RWPE2 (cell line): Measurements from ENCODE around the gene LRRC61.

Experiments
- ATAC-seq: fragments of 200-7000 bp; cut with Tn5 transposase; 3 replicates; pipeline ENCODE4 v1.9.1; 2021; ENCODE audit warnings: low read depth
- DNase-seq: peaks from one replicate; pipeline ENCODE4 v3.0.0-alpha.2; 2020; ENCODE audit warnings: low spot score
- H3K27ac ChIP-seq: fragments of 450-650 bp; 2 replicates; pipeline ENCODE4 v1.5.1; 2017; ENCODE audit warnings: mild to moderate bottlenecking; ENCODE audit not compliant: poor library complexity, severe bottlenecking
- H3K27me3 ChIP-seq: fragments of 250-450 bp; sonication (Bioruptor Pico); 2 replicates; pipeline ENCODE4 v1.5.1; 2021; ENCODE audit warnings: mild to moderate bottlenecking, moderate library complexity; ENCODE audit not compliant: insufficient read depth, poor library complexity, severe bottlenecking
- H3K36me3 ChIP-seq: fragments of 250-450 bp; sonication (Bioruptor Pico); 2 replicates; pipeline ENCODE4 v1.5.1; 2020; ENCODE audit warnings: low read depth, mild to moderate bottlenecking, moderate library complexity
- H3K4me1 ChIP-seq: fragments of 250-450 bp; sonication (Bioruptor Pico); 2 replicates; pipeline ENCODE4 v1.5.1; 2021; ENCODE audit warnings: mild to moderate bottlenecking, moderate library complexity; ENCODE audit not compliant: insufficient read depth, poor library complexity, severe bottlenecking
- H3K4me3 ChIP-seq: fragments of 250-450 bp; sonication (Bioruptor Pico); 2 replicates; pipeline ENCODE4 v1.5.1; 2021; ENCODE audit warnings: mild to moderate bottlenecking, moderate library complexity; ENCODE audit not compliant: severe bottlenecking
- H3K9me3 ChIP-seq: fragments of 250-450 bp; sonication (Bioruptor Pico); 2 replicates; pipeline ENCODE4 v1.5.1; 2021; ENCODE audit warnings: mild to moderate bottlenecking, moderate library complexity; ENCODE audit not compliant: severe bottlenecking
- CTCF ChIP-seq: fragments of 450-650 bp; IDR thresholded peaks from one replicate; pipeline ENCODE4 v1.5.1; 2017; ENCODE audit warnings: mild to moderate bottlenecking, moderate library complexity; ENCODE audit not compliant: poor library complexity, severe bottlenecking

Gene LRRC61

GRCh38 chr7:150336746-150337145, 13.6 kb downstream of the LRRC61 start:
- H3K36me3 ChIP-seq: no peaks in the 10 kb centered on the region
- no peak for ATAC-seq
- H3K4me3 ChIP-seq: no peak overlapping the region
- DNase-seq: no peak
- no peaks in the 10 kb centered on the region for H3K4me1 ChIP-seq
- TF ChIP-seq CTCF: no peak
- H3K27me3 ChIP-seq: peaks cover 16% of the 10 kb centered on the region
- no peaks in the 10 kb centered on the region for H3K9me3 ChIP-seq
- no peak overlapping the region for H3K27ac ChIP-seq

- no peak for DNase-seq
- Histone ChIP-seq H3K27me3 (peaks cover 20% of the 10 kb centered on the region), H3K4me1 (no peaks in the 10 kb centered on the region), H3K36me3 (no peaks in the 10 kb centered on the region), H3K27ac (no peak overlapping the region), H3K9me3 (no peaks in the 10 kb centered on the region), H3K4me3 (no peak overlapping the region)
- no peak for TF ChIP-seq CTCF
- no peak for ATAC-seq
Measured at GRCh38 chr7:150337179-150337578, 14.0 kb downstream of the LRRC61 start.

- H3K27ac ChIP-seq: no peak overlapping the region
- H3K9me3 ChIP-seq: no peaks in the 10 kb centered on the region
- ATAC-seq (no peak), DNase-seq (no peak)
- no peak overlapping the region for H3K4me3 ChIP-seq
- H3K36me3 ChIP-seq: no peaks in the 10 kb centered on the region
- no peaks in the 10 kb centered on the region for H3K4me1 ChIP-seq
- no peak for TF ChIP-seq CTCF
- peaks cover 25% of the 10 kb centered on the region for H3K27me3 ChIP-seq
Measured at GRCh38 chr7:150337659-150338081, 14.5 kb downstream of the LRRC61 start.

GRCh38 chr7:150338166-150338829, 15.1 kb downstream of the LRRC61 start:
- no peaks in the 10 kb centered on the region for H3K4me1 ChIP-seq
- H3K27ac ChIP-seq: no peak overlapping the region
- no peak for TF ChIP-seq CTCF
- no peaks in the 10 kb centered on the region for H3K9me3 ChIP-seq
- DNase-seq: no peak
- peaks cover 30% of the 10 kb centered on the region for H3K27me3 ChIP-seq
- ATAC-seq: no peak
- H3K36me3 ChIP-seq: no peaks in the 10 kb centered on the region
- no peak overlapping the region for H3K4me3 ChIP-seq

GRCh38 chr7:150339409-150339809, 16.3 kb downstream of the LRRC61 start:
- 0 out of 3 replicates have a peak, but pooled peaks have one; percentile 9 for ATAC-seq
- H3K9me3 ChIP-seq: peaks cover 7% of the 10 kb centered on the region
- peaks cover 30% of the 10 kb centered on the region for H3K27me3 ChIP-seq
- H3K27ac ChIP-seq: no peak overlapping the region
- no peak overlapping the region for H3K4me3 ChIP-seq
- no peak for DNase-seq
- no peaks in the 10 kb centered on the region for H3K4me1 ChIP-seq
- no peak for TF ChIP-seq CTCF
- no peaks in the 10 kb centered on the region for H3K36me3 ChIP-seq
